Activated T-cell treated with anti-CD3 and anti-CD28 coated beads, Interleukin-2, amount 50 U/mL, for 1 hour (primary cell): ENCODE measurements around the gene SLC17A9.
"Not testable (repeated sequence)": the region's sequence is repeated elsewhere in the genome, so short reads cannot be mapped to it uniquely, and the experiment has no call there.

Experiments used
- DNase-seq: peaks from one replicate; pipeline ENCODE4 v3.0.0-alpha.2; 2020

The SLC17A9 gene

GRCh38 chr20:62957136-62958117, 4.9 kb downstream of the SLC17A9 start:
- no peak for DNase-seq

GRCh38 chr20:62958388-62959100, 6.0 kb downstream of the SLC17A9 start:
- no peak for DNase-seq

GRCh38 chr20:62959101-62959971, 6.8 kb downstream of the SLC17A9 start:
- DNase-seq, result no peak

GRCh38 chr20:62959998-62960436, 7.5 kb downstream of the SLC17A9 start:
- DNase-seq, result no peak

GRCh38 chr20:62960446-62961309, 8.2 kb downstream of the SLC17A9 start:
- not testable (repeated sequence) for DNase-seq

GRCh38 chr20:62961310-62961783, 8.8 kb downstream of the SLC17A9 start:
- no peak for DNase-seq

- no peak for DNase-seq
Observed at GRCh38 chr20:62961799-62962198, 9.3 kb downstream of the SLC17A9 start.

- DNase-seq, result no peak
Observed at GRCh38 chr20:62962221-62962879, 9.8 kb downstream of the SLC17A9 start.

GRCh38 chr20:62962891-62963613, 10.5 kb downstream of the SLC17A9 start:
- DNase-seq, result no peak

GRCh38 chr20:62963614-62964397, 11.3 kb downstream of the SLC17A9 start:
- no peak for DNase-seq

GRCh38 chr20:62964700-62965099, 12.2 kb downstream of the SLC17A9 start:
- DNase-seq, result no peak

- DNase-seq, result no peak
Observed at GRCh38 chr20:62965363-62965771, 12.9 kb downstream of the SLC17A9 start.

GRCh38 chr20:62966212-62967148, 14.0 kb downstream of the SLC17A9 start:
- no peak for DNase-seq

- DNase-seq, result no peak
Observed at GRCh38 chr20:62967149-62967501, 14.6 kb downstream of the SLC17A9 start.

GRCh38 chr20:62967628-62968351, 15.3 kb downstream of the SLC17A9 start:
- DNase-seq, result no peak

- DNase-seq, result no peak
Observed at GRCh38 chr20:62968378-62969178, 16.1 kb downstream of the SLC17A9 start.
